Neural crest cell (in vitro differentiated cells): ENCODE results near the gene ACAN. TPM values are rescaled to one million over a fixed set of nuclear protein-coding genes. Genes with fewer than 3 reads are reported as not detected.

Experiments
- DNase-seq: peaks from one replicate; pipeline ENCODE4 v3.0.0; 2021; ENCODE audit warnings: low read depth, mixed read lengths, low spot score
- H3K27ac Mint-ChIP-seq: one replicate; pipeline ENCODE4 v1.8.0; 2021; ENCODE audit warnings: mild to moderate bottlenecking, mixed read lengths; ENCODE audit not compliant: unreplicated experiment
- H3K27me3 Mint-ChIP-seq: 2 replicates; pipeline ENCODE4 v1.8.0; 2021; ENCODE audit warnings: low read depth, mild to moderate bottlenecking, mixed read lengths
- H3K36me3 Mint-ChIP-seq: 2 replicates; pipeline ENCODE4 v1.8.0; 2021; ENCODE audit warnings: low read depth, mild to moderate bottlenecking, mixed read lengths
- H3K4me1 Mint-ChIP-seq: 2 replicates; pipeline ENCODE4 v1.8.0; 2021; ENCODE audit warnings: mixed read lengths
- H3K4me3 Mint-ChIP-seq: one replicate; pipeline ENCODE4 v1.8.0; 2021; ENCODE audit warnings: mild to moderate bottlenecking, mixed read lengths
- H3K9me3 Mint-ChIP-seq: 2 replicates; pipeline ENCODE4 v1.8.0; 2021; ENCODE audit warnings: mixed read lengths
- CTCF ChIP-seq: fragments of 200-600 bp; sonication (generic); conservative IDR thresholded peaks from 2 replicates; pipeline ENCODE4 v1.5.0; 2021; ENCODE audit warnings: antibody characterized with exemption, mild to moderate bottlenecking
- total RNA-seq: library from RNA; stranded (reverse); gene quantifications from 2 replicates; pipeline ENCODE4 v1.2.1, GENCODE V29; 2021

Gene ACAN
- total RNA-seq, 1 donor from 2014 or later = 0.54 TPM

DNA sequence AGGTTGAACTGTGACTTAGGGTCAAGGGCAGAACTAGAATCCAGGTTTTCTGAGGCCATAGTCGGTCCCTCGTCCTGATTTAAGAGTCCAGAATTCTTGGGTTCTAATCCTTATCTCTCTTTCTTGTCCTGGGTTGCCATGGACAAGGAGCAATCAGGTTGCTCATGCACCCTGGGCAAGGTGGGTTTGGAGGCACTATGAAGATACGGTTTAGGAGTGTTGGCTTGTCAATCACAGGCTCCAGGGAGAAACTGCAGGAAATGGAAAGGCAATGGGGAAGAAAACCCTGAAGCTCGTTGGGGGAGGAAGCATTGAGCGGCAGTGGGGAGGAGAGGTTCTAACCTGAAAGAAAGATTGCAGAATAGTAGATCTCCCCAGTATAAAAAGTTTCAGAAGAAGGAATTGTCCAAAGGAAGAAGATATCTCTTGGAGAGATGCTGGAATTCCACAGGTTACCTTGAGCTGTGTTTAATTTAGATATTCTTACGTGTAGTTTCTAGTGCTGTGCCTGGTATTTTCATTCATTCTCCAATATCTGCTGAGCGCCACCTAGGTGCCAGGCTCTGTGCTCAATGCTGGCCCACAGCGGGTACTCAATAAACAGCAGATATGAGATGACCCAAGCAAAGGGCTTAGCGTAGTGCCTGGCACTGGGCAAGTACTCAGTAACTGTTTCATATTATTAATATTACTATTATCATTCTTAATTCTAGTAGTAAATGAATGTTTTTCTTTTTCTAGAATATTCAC is 2.0 kb downstream of the ACAN start:
- DNase-seq = no peak
- H3K9me3 Mint-ChIP-seq = no peaks in the 10 kb centered on the region
- no peaks in the 10 kb centered on the region for H3K36me3 Mint-ChIP-seq
- no peak overlapping the region for H3K27ac Mint-ChIP-seq
- H3K27me3 Mint-ChIP-seq = peaks cover 60% of the 10 kb centered on the region
- H3K4me3 Mint-ChIP-seq = peak overlapping the region; percentile 47
- peaks cover 5% of the 10 kb centered on the region for H3K4me1 Mint-ChIP-seq
- no peak for TF ChIP-seq CTCF

- Mint-ChIP-seq H3K36me3 (no peaks in the 10 kb centered on the region), H3K27ac (peak overlapping the region; percentile 57), H3K4me1 (peaks cover 7% of the 10 kb centered on the region), H3K4me3 (no peak overlapping the region), H3K27me3 (peaks cover 15% of the 10 kb centered on the region), H3K9me3 (no peaks in the 10 kb centered on the region)
- TF ChIP-seq CTCF = no peak
- no peak for DNase-seq
These were observed 7.2 kb downstream of the ACAN start for GRCh38 chr15:88810446-88810845.

- H3K4me1 Mint-ChIP-seq = peaks cover 7% of the 10 kb centered on the region
- no peak overlapping the region for H3K4me3 Mint-ChIP-seq
- no peak overlapping the region for H3K27ac Mint-ChIP-seq
These were observed 8.9 kb downstream of the ACAN start for GRCh38 chr15:88812133-88812532.

DNA sequence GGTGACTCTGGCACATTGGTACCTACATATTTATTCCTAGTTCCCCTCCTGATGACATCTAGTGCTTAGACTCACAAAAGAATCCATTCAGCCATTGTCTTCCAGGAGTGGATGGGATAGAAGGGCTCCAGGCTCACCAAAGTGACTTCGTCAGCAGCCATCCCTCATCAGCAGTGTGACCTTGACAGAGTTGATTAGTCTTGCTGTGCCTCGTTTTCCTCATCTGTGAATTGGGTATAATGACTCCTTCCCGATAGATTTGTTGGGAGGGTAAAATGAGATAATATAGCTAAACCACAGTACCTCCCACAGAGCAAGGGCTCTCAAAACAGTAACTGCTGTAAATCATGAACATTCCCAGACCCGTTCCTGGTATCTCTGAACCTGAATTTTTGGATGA is 10.7 kb downstream of the ACAN start:
- Mint-ChIP-seq H3K9me3 (no peaks in the 10 kb centered on the region), H3K36me3 (no peaks in the 10 kb centered on the region), H3K27ac (no peak overlapping the region), H3K4me3 (no peak overlapping the region), H3K27me3 (peaks cover 11% of the 10 kb centered on the region), H3K4me1 (peaks cover 7% of the 10 kb centered on the region)
- no peak for DNase-seq
- no peak for TF ChIP-seq CTCF

More at GRCh38 chr15:88812133-88812532, 8.9 kb downstream of the ACAN start:
- Mint-ChIP-seq H3K27me3 (peaks cover 3% of the 10 kb centered on the region), H3K9me3 (no peaks in the 10 kb centered on the region), H3K36me3 (no peaks in the 10 kb centered on the region)
- no peak for TF ChIP-seq CTCF
- no peak for DNase-seq

- no peak for DNase-seq
- peaks cover 11% of the 10 kb centered on the region for H3K27me3 Mint-ChIP-seq
- H3K4me1 Mint-ChIP-seq = peaks cover 7% of the 10 kb centered on the region
- no peak for TF ChIP-seq CTCF
- no peak overlapping the region for H3K4me3 Mint-ChIP-seq
- no peaks in the 10 kb centered on the region for H3K9me3 Mint-ChIP-seq
- no peaks in the 10 kb centered on the region for H3K36me3 Mint-ChIP-seq
- H3K27ac Mint-ChIP-seq = no peak overlapping the region
These were observed 11.2 kb downstream of the ACAN start for GRCh38 chr15:88814393-88814792.
